Measurements from ENCODE around the gene BRD3.

GRCh38 chr9:134061019-134061687, 6.7 kb downstream of the BRD3 start:
- TF ChIP-seq POLR2A (IDR thresholded peaks at IDR 0.05; ENCODE audit: low read depth, low read length) (no peak), POLR2AphosphoS5 (IDR thresholded peaks at IDR 0.05; ENCODE audit: low read depth, low read length) (no peak)

Data from GM12892 (cell line).